ENCODE data around the gene TBXAS1. TPM values are rescaled to one million over a fixed set of nuclear protein-coding genes. Genes with fewer than 3 reads are reported as not detected.

TBXAS1 gene
- total RNA-seq, 4 donors from 2014 or later: 6.2 to 23.0 (median 11.8) TPM

DNA sequence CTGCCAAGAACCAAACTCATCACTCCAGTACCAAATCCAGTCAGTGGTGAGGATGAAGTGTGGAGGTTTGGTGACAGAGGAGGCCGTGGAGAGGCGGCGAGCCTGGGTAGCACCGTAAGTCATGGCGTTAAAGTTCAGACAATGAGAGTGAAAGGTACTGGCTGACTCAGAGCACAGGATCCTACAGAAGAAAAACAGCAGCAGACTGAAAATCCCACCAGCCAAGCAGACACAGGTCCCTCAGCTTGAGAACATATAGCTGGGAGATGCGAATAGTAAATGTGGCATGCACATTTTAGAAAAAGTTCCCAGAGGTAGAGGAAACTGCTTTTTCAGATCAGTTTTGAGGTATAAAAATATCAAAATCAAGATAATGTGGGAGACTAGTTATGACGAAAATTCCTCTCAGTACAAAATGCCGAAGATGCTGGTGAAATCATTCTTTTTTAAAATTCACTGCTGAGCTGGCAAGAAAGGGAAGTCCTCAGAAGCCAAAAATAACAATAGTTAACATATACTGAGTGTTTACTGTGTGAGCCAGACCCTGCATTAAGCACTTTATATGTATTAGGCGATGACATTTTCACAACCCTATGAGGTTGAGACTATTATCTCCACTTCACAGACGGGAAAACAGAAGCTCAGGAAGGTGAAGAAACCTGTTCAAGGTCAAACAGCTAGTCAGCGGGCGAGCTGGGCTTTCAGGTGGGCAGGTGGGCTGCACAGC, 212.8 kb downstream of the TBXAS1 start:
- no peak for TF ChIP-seq POLR2AphosphoS5 (IDR thresholded peaks at IDR 0.05)
- TF ChIP-seq EP300 (IDR thresholded peaks at IDR 0.05): no peak
- TF ChIP-seq POLR2A (IDR thresholded peaks at IDR 0.05): no peak
- TF ChIP-seq, protein P1, sequence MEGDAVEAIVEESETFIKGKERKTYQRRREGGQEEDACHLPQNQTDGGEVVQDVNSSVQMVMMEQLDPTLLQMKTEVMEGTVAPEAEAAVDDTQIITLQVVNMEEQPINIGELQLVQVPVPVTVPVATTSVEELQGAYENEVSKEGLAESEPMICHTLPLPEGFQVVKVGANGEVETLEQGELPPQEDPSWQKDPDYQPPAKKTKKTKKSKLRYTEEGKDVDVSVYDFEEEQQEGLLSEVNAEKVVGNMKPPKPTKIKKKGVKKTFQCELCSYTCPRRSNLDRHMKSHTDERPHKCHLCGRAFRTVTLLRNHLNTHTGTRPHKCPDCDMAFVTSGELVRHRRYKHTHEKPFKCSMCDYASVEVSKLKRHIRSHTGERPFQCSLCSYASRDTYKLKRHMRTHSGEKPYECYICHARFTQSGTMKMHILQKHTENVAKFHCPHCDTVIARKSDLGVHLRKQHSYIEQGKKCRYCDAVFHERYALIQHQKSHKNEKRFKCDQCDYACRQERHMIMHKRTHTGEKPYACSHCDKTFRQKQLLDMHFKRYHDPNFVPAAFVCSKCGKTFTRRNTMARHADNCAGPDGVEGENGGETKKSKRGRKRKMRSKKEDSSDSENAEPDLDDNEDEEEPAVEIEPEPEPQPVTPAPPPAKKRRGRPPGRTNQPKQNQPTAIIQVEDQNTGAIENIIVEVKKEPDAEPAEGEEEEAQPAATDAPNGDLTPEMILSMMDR (IDR thresholded peaks at IDR 0.05): no peak
- H3K27me3 ChIP-seq: no peaks in the 10 kb centered on the region
- ATAC-seq: no peak
- peaks cover 0 to 97% of the 10 kb centered on the region in 2 donors for H3K36me3 ChIP-seq
- H3K27ac ChIP-seq: no peak overlapping the region
- H3K9me3 ChIP-seq: no peaks in the 10 kb centered on the region
- H3K4me1 ChIP-seq: no peaks in the 10 kb centered on the region
- WGBS, 2 donors (ENCODE audit: low coverage in 1 of 2): 87 to 88% methylated on average over 6 to 12 of the region's 12 CpGs
- H3K4me3 ChIP-seq: no peak overlapping the region

- ATAC-seq: no peak
- H3K4me1 ChIP-seq: no peaks in the 10 kb centered on the region
- TF ChIP-seq, protein P1 (IDR thresholded peaks at IDR 0.05): no peak
- TF ChIP-seq POLR2AphosphoS5 (IDR thresholded peaks at IDR 0.05): no peak
- no peak for TF ChIP-seq EP300 (IDR thresholded peaks at IDR 0.05)
- TF ChIP-seq POLR2A (IDR thresholded peaks at IDR 0.05): no peak
- H3K27me3 ChIP-seq: no peaks in the 10 kb centered on the region
- peaks cover 0 to 96% of the 10 kb centered on the region in 2 donors for H3K36me3 ChIP-seq
- 88 to 94% methylated on average over 4 to 8 of the region's 10 CpGs for WGBS, 2 donors (ENCODE audit: low coverage in 1 of 2)
- H3K4me3 ChIP-seq: no peak overlapping the region
- no peaks in the 10 kb centered on the region for H3K9me3 ChIP-seq
- no peak overlapping the region for H3K27ac ChIP-seq
Observed at GRCh38 chr7:140042386-140042670, 213.3 kb downstream of the TBXAS1 start.

- 91 to 92% methylated on average over 6 of the region's 6 CpGs for WGBS, 2 donors (ENCODE audit: low coverage in 1 of 2)
- H3K36me3 ChIP-seq: peaks cover 0 to 88% of the 10 kb centered on the region in 2 donors
- ATAC-seq: no peak
- H3K27ac ChIP-seq: no peak overlapping the region
- no peaks in the 10 kb centered on the region for H3K4me1 ChIP-seq
- H3K9me3 ChIP-seq: no peaks in the 10 kb centered on the region
- no peaks in the 10 kb centered on the region for H3K27me3 ChIP-seq
- TF ChIP-seq POLR2A (IDR thresholded peaks at IDR 0.05) (no peak), EP300 (IDR thresholded peaks at IDR 0.05) (no peak), POLR2AphosphoS5 (IDR thresholded peaks at IDR 0.05) (no peak)
- TF ChIP-seq, protein P1 (IDR thresholded peaks at IDR 0.05): no peak
- H3K4me3 ChIP-seq: no peak overlapping the region
Observed at GRCh38 chr7:140044251-140044650, 215.2 kb downstream of the TBXAS1 start.

- no peaks in the 10 kb centered on the region for H3K9me3 ChIP-seq
- H3K36me3 ChIP-seq: peaks cover 0 to 74% of the 10 kb centered on the region in 2 donors
- no peak for ATAC-seq
- TF ChIP-seq, protein P1 (IDR thresholded peaks at IDR 0.05): no peak
- TF ChIP-seq POLR2A (IDR thresholded peaks at IDR 0.05): no peak
- TF ChIP-seq EP300 (IDR thresholded peaks at IDR 0.05): no peak
- no peak for TF ChIP-seq POLR2AphosphoS5 (IDR thresholded peaks at IDR 0.05)
- no peak overlapping the region for H3K4me3 ChIP-seq
- no peak overlapping the region for H3K27ac ChIP-seq
- no peaks in the 10 kb centered on the region for H3K4me1 ChIP-seq
- WGBS, 2 donors (ENCODE audit: low coverage in 1 of 2): 55 to 58% methylated on average over 4 to 6 of the region's 6 CpGs
- no peaks in the 10 kb centered on the region for H3K27me3 ChIP-seq
Observed at GRCh38 chr7:140045697-140046096, 216.6 kb downstream of the TBXAS1 start.

GRCh38 chr7:140047197-140047596, 218.1 kb downstream of the TBXAS1 start:
- no peaks in the 10 kb centered on the region for H3K4me1 ChIP-seq
- H3K27me3 ChIP-seq: no peaks in the 10 kb centered on the region
- WGBS, 2 donors (ENCODE audit: low coverage in 1 of 2): 88 to 90% methylated on average over 2 of the region's 3 CpGs
- H3K4me3 ChIP-seq: no peak overlapping the region
- H3K9me3 ChIP-seq: no peaks in the 10 kb centered on the region
- peaks cover 0 to 59% of the 10 kb centered on the region in 2 donors for H3K36me3 ChIP-seq
- no peak for ATAC-seq
- H3K27ac ChIP-seq: no peak overlapping the region
- TF ChIP-seq POLR2A (IDR thresholded peaks at IDR 0.05) (no peak), POLR2AphosphoS5 (IDR thresholded peaks at IDR 0.05) (no peak), EP300 (IDR thresholded peaks at IDR 0.05) (no peak)
- TF ChIP-seq, protein P1 (IDR thresholded peaks at IDR 0.05): no peak
